Mucosa of stomach (tissue), 1 donor: ENCODE results near the gene C16orf95.
"Not testable (repeated sequence)": the region's sequence is repeated elsewhere in the genome, so short reads cannot be mapped to it uniquely, and the experiment has no call there.

ENCODE experiments used
- H3K27me3 ChIP-seq: one replicate; pipeline ENCODE4 v1.7.0; 2013; ENCODE audit warnings: mild to moderate bottlenecking, low read length; ENCODE audit not compliant: control insufficient read depth, insufficient read depth
- H3K36me3 ChIP-seq: one replicate; pipeline ENCODE4 v1.7.0; 2013; ENCODE audit warnings: low read length; ENCODE audit not compliant: control insufficient read depth, insufficient read depth
- H3K4me1 ChIP-seq: one replicate; pipeline ENCODE4 v1.7.0; 2013; ENCODE audit warnings: mild to moderate bottlenecking, low read length; ENCODE audit not compliant: control insufficient read depth, insufficient read depth
- H3K4me3 ChIP-seq: one replicate; pipeline ENCODE4 v1.7.0; 2013; ENCODE audit warnings: low read length
- H3K9ac ChIP-seq: one replicate; pipeline ENCODE4 v1.7.0; 2013; ENCODE audit warnings: mild to moderate bottlenecking, low read length, moderate library complexity
- H3K9me3 ChIP-seq: one replicate; pipeline ENCODE4 v1.7.0; 2013; ENCODE audit warnings: mild to moderate bottlenecking, low read length, moderate library complexity; ENCODE audit not compliant: control insufficient read depth
- donor health status: Pancreatic carcinoma.

Gene C16orf95

GRCh38 chr16:87344165-87344930 lies 27.2 kb upstream of the C16orf95 start:
- Histone ChIP-seq H3K4me1 (peaks cover 13% of the 10 kb centered on the region), H3K9me3 (no peaks in the 10 kb centered on the region), H3K4me3 (no peak overlapping the region), H3K27me3 (no peaks in the 10 kb centered on the region), H3K9ac (no peak overlapping the region), H3K36me3 (peaks cover 16% of the 10 kb centered on the region)

- Histone ChIP-seq H3K9ac (no peak overlapping the region), H3K36me3 (peaks cover 16% of the 10 kb centered on the region), H3K9me3 (no peaks in the 10 kb centered on the region), H3K4me3 (no peak overlapping the region), H3K27me3 (no peaks in the 10 kb centered on the region), H3K4me1 (peaks cover 13% of the 10 kb centered on the region)
These were observed 26.5 kb upstream of the C16orf95 start for GRCh38 chr16:87343753-87344050.

- H3K9ac ChIP-seq: no peak overlapping the region
These were observed 26.0 kb upstream of the C16orf95 start for GRCh38 chr16:87342978-87343752.

GRCh38 chr16:87342504-87342903 lies 25.3 kb upstream of the C16orf95 start:
- H3K9me3 ChIP-seq: no peaks in the 10 kb centered on the region
- H3K4me1 ChIP-seq: peaks cover 13% of the 10 kb centered on the region
- no peak overlapping the region for H3K9ac ChIP-seq
- no peak overlapping the region for H3K4me3 ChIP-seq
- no peaks in the 10 kb centered on the region for H3K27me3 ChIP-seq
- peaks cover 9% of the 10 kb centered on the region for H3K36me3 ChIP-seq

More at GRCh38 chr16:87342978-87343752, 26.0 kb upstream of the C16orf95 start:
- H3K4me1 ChIP-seq: peaks cover 13% of the 10 kb centered on the region
- no peaks in the 10 kb centered on the region for H3K27me3 ChIP-seq
- no peaks in the 10 kb centered on the region for H3K9me3 ChIP-seq
- H3K4me3 ChIP-seq: no peak overlapping the region
- peaks cover 10% of the 10 kb centered on the region for H3K36me3 ChIP-seq

- Histone ChIP-seq H3K4me1 (peaks cover 6% of the 10 kb centered on the region), H3K9ac (no peak overlapping the region), H3K9me3 (no peaks in the 10 kb centered on the region), H3K36me3 (peaks cover 3% of the 10 kb centered on the region), H3K4me3 (no peak overlapping the region), H3K27me3 (no peaks in the 10 kb centered on the region)
These were observed 23.0 kb upstream of the C16orf95 start for GRCh38 chr16:87340198-87340597.

- H3K36me3 ChIP-seq, H3K4me3 ChIP-seq, H3K27me3 ChIP-seq, H3K4me1 ChIP-seq, H3K9me3 ChIP-seq, H3K9ac ChIP-seq: not testable (repeated sequence)
These were observed 22.5 kb upstream of the C16orf95 start for GRCh38 chr16:87339724-87340105.

- Histone ChIP-seq H3K9me3 (no peaks in the 10 kb centered on the region), H3K4me3 (no peak overlapping the region), H3K27me3 (no peaks in the 10 kb centered on the region), H3K4me1 (no peaks in the 10 kb centered on the region), H3K36me3 (peaks cover 3% of the 10 kb centered on the region), H3K9ac (no peak overlapping the region)
These were observed 22.0 kb upstream of the C16orf95 start for GRCh38 chr16:87339086-87339723.

- H3K4me3 ChIP-seq: no peak overlapping the region
- H3K27me3 ChIP-seq: no peaks in the 10 kb centered on the region
- no peaks in the 10 kb centered on the region for H3K4me1 ChIP-seq
- no peaks in the 10 kb centered on the region for H3K9me3 ChIP-seq
- peaks cover 3% of the 10 kb centered on the region for H3K36me3 ChIP-seq
- no peak overlapping the region for H3K9ac ChIP-seq
These were observed 21.1 kb upstream of the C16orf95 start for GRCh38 chr16:87338155-87338765.

GRCh38 chr16:87337262-87337771 lies 20.1 kb upstream of the C16orf95 start:
- no peaks in the 10 kb centered on the region for H3K36me3 ChIP-seq
- H3K4me1 ChIP-seq: no peaks in the 10 kb centered on the region
- H3K9me3 ChIP-seq: no peaks in the 10 kb centered on the region
- no peak overlapping the region for H3K4me3 ChIP-seq
- no peaks in the 10 kb centered on the region for H3K27me3 ChIP-seq
- no peak overlapping the region for H3K9ac ChIP-seq

- H3K36me3 ChIP-seq: no peaks in the 10 kb centered on the region
- H3K4me1 ChIP-seq: no peaks in the 10 kb centered on the region
- no peak overlapping the region for H3K9ac ChIP-seq
- H3K9me3 ChIP-seq: no peaks in the 10 kb centered on the region
- no peaks in the 10 kb centered on the region for H3K27me3 ChIP-seq
- H3K4me3 ChIP-seq: no peak overlapping the region
These were observed 19.4 kb upstream of the C16orf95 start for GRCh38 chr16:87336434-87337240.

GRCh38 chr16:87335625-87336433 lies 18.6 kb upstream of the C16orf95 start:
- H3K9ac ChIP-seq: no peak overlapping the region
- H3K4me1 ChIP-seq: no peaks in the 10 kb centered on the region
- H3K27me3 ChIP-seq: no peaks in the 10 kb centered on the region
- no peaks in the 10 kb centered on the region for H3K9me3 ChIP-seq
- no peaks in the 10 kb centered on the region for H3K36me3 ChIP-seq
- no peak overlapping the region for H3K4me3 ChIP-seq
